ENCODE results near the gene PRRG2. TPM values are rescaled to one million over a fixed set of nuclear protein-coding genes. Genes with fewer than 3 reads are reported as not detected.

Gene PRRG2
- 0.42 and 0.44 TPM in 2 replicates for polyA plus RNA-seq (2012; rRNA removed)
- 0.21 and 0.62 TPM in 2 replicates for polyA plus RNA-seq (2012; cell fraction: cytosol; rRNA removed)
- 0.33 and 0.42 TPM in 2 replicates for polyA plus RNA-seq (2012; cell fraction: nucleus; rRNA removed)

DNA sequence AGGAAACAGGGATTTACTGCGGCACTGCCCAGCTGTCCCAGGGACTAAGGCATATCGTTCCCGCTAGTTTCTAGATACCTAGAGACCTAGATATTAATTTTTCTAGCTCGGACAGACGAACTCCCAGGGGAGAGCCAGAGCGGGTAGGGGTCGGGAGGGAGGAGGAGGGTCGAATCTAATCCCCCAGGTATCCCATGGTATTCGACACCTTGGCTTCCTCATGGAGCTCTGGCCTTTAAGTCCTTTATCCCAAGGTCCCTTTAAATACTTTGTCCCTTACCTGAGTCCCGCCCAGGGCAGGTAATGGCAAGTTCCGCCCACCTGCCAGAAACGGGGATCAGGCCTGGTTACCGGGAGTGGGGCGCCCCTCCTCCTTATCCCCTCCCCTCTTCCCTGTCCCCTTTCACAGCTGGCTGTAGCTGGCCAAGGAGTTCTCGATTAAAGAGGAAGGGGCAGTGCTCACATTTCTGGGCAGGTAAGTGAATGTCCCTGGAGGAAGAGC lies at the start of gene PRRG2:
Gene PRRG2 (plus strand): TSS at position 310 of the 502 bp plus-strand sequence. CDS start 1,904 bp downstream, outside the sequence.
- peaks cover 3% of the 10 kb centered on the region for H3F3A ChIP-seq (replicated peaks; ENCODE audit: insufficient read depth)
- H2AFZ ChIP-seq (ENCODE audit: low read depth): peak within 1 kb of the TSS; percentile 100
- no peaks in the 10 kb centered on the region for H3K27me3 ChIP-seq (ENCODE audit: insufficient read depth)
- ChIA-PET POLR2A (interaction anchor here (0.6 to 2.5 kb wide), 5 partner anchors 9 to 95 kb away, joined by 3 to 11 read pairs (median 4); partner anchors contain the start of genes PRR12 and RRAS), CTCF (interaction anchor here (0.6 to 6.8 kb wide), 7 partner anchors 11 to 92 kb away, joined by 3 to 65 read pairs (median 3); no protein-coding TSS in a partner anchor)
- peak within 1 kb of the TSS; percentile 50 to 69 for H3K27ac ChIP-seq (ENCODE audit: low read depth in 2 of 2, low read length in 1 of 2)
- H3K4me3 ChIP-seq (ENCODE audit: low read depth in 2 of 2, low read length in 1 of 2): peak within 1 kb of the TSS; percentile 66 to 88
- no peaks in the 10 kb centered on the region for H3K9me3 ChIP-seq
- peaks cover 0 to 4% of the 10 kb centered on the region in 2 experiments for H3K36me3 ChIP-seq (replicated peaks in 1 of 2; ENCODE audit: control insufficient read depth in 1 of 2, insufficient read depth in 2 of 2, low read length in 1 of 2)
- TF ChIP-seq ELF1 (IDR thresholded peaks at IDR 0.05): no peak
- no peak for TF ChIP-seq RXRA (IDR thresholded peaks at IDR 0.05; ENCODE audit: borderline replicate concordance, low read depth)
- TF ChIP-seq CHD2 (IDR thresholded peaks at IDR 0.05; ENCODE audit: low read length, partially characterized antibody): no peak
- TF ChIP-seq POLR2AphosphoS5 (IDR thresholded peaks at IDR 0.05; ENCODE audit: low read depth, low read length): no peak
- TF ChIP-seq TAF1 (IDR thresholded peaks at IDR 0.05; ENCODE audit: borderline replicate concordance, low read depth, low read length): no peak
- no peak for TF ChIP-seq GABPA (IDR thresholded peaks at IDR 0.05; ENCODE audit: low read depth)
- no peak for TF ChIP-seq JUND (IDR thresholded peaks at IDR 0.05)
- no peak for TF ChIP-seq RFX5 (IDR thresholded peaks at IDR 0.05; ENCODE audit: low read length)
- TF ChIP-seq TCF12 (IDR thresholded peaks at IDR 0.05): no peak
- no peak for TF ChIP-seq NRF1 (IDR thresholded peaks at IDR 0.05; ENCODE audit: low read depth, low read length)
- no peak for TF ChIP-seq FOXM1 (IDR thresholded peaks at IDR 0.05; ENCODE audit: low read depth)
- TF ChIP-seq, protein P1, sequence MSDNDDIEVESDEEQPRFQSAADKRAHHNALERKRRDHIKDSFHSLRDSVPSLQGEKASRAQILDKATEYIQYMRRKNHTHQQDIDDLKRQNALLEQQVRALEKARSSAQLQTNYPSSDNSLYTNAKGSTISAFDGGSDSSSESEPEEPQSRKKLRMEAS (IDR thresholded peaks at IDR 0.05; ENCODE audit: low read depth): no peak
- DNase-seq: no peak
- peak within 1 kb of the TSS; percentile 83 for H3K9ac ChIP-seq
- H4K20me1 ChIP-seq (ENCODE audit: insufficient read depth): no peaks in the 10 kb centered on the region; the same call in 1 of the 2 replicates
- H3K9me2 ChIP-seq: no peaks in the 10 kb centered on the region
- peaks cover 0 to 13% of the 10 kb centered on the region in 2 experiments; a peak in 2 of 4 replicates for H3K4me1 ChIP-seq (ENCODE audit: control insufficient read depth in 1 of 2, insufficient read depth in 2 of 2, low read depth in 1 of 2, low read length in 1 of 2)
- peak within 1 kb of the TSS; percentile 74 for H3K4me2 ChIP-seq
- peaks cover 42% of the 10 kb centered on the region for H3K79me2 ChIP-seq (ENCODE audit: insufficient read depth)
- WGBS (ENCODE audit: low lambda C conversion rate): 41% methylated on average over 15 of the region's 15 CpGs

DNA sequence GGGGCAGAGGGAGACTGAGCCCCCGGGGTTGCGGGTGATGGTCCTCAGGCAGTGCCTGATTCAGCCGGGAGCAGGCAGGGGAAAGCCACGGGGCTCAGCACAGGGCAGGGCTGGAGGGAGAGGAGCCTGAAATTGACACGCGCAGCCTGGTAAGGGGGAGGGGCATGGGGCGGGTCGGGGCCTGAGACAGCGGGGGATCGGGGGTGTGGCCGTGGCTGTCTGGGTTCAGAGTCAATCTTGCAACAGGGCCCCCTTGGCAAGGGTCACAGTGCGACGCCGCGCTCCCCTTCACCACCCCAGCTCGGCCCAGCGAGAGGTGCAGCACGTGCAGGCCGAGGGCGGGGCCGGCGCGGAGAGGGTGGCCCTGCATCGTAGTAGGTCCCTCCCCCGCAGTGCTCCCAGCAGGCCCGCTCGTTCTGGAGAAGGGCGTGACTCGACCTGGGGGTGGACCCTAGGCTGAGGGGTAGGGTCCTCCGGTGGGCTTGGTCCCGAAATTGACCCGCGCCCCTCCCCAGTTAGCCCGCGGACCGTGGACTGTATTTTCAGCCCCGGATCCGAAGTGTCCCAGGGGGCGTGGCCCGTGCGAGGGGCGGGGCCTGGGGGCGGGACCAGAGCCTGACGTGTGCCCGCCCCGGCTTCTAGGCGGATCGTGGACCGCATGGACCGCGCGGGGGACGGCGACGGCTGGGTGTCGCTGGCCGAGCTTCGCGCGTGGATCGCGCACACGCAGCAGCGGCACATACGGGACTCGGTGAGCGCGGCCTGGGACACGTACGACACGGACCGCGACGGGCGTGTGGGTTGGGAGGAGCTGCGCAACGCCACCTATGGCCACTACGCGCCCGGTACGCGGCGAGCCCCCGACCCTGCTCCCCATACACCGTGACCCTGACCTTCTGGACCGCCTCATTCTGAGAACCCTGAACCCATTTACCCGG lies 47.3 kb upstream of the PRRG2 start:
- TF ChIP-seq, protein P2, sequence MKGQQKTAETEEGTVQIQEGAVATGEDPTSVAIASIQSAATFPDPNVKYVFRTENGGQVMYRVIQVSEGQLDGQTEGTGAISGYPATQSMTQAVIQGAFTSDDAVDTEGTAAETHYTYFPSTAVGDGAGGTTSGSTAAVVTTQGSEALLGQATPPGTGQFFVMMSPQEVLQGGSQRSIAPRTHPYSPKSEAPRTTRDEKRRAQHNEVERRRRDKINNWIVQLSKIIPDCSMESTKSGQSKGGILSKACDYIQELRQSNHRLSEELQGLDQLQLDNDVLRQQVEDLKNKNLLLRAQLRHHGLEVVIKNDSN (IDR thresholded peaks at IDR 0.05; ENCODE audit: borderline replicate concordance, low read depth): peak; percentile 59; the same call in 1 of the 2 replicates
- TF ChIP-seq SMC3 (IDR thresholded peaks at IDR 0.05; ENCODE audit: low read depth, low read length) (no peak), MXI1 (IDR thresholded peaks at IDR 0.05; ENCODE audit: low read depth, low read length) (peak; percentile 88), RXRA (IDR thresholded peaks at IDR 0.05; ENCODE audit: borderline replicate concordance, low read depth) (no peak), SIN3A (IDR thresholded peaks at IDR 0.05; ENCODE audit: borderline replicate concordance, low read depth, low read length) (peak; percentile 18; the same call in 1 of the 2 replicates)
- TF ChIP-seq, protein P1 (IDR thresholded peaks at IDR 0.05; ENCODE audit: low read depth): peak; percentile 85
- TF ChIP-seq, protein P3, sequence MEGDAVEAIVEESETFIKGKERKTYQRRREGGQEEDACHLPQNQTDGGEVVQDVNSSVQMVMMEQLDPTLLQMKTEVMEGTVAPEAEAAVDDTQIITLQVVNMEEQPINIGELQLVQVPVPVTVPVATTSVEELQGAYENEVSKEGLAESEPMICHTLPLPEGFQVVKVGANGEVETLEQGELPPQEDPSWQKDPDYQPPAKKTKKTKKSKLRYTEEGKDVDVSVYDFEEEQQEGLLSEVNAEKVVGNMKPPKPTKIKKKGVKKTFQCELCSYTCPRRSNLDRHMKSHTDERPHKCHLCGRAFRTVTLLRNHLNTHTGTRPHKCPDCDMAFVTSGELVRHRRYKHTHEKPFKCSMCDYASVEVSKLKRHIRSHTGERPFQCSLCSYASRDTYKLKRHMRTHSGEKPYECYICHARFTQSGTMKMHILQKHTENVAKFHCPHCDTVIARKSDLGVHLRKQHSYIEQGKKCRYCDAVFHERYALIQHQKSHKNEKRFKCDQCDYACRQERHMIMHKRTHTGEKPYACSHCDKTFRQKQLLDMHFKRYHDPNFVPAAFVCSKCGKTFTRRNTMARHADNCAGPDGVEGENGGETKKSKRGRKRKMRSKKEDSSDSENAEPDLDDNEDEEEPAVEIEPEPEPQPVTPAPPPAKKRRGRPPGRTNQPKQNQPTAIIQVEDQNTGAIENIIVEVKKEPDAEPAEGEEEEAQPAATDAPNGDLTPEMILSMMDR (IDR thresholded peaks at IDR 0.05): peak; percentile 55
- Histone ChIP-seq H4K20me1 (ENCODE audit: insufficient read depth) (no peaks in the 10 kb centered on the region), H3K9me2 (no peaks in the 10 kb centered on the region), H3K4me1 (ENCODE audit: control insufficient read depth in 1 of 2, insufficient read depth in 2 of 2, low read depth in 1 of 2, low read length in 1 of 2) (peaks cover 0 to 3% of the 10 kb centered on the region in 2 experiments; a peak in 1 of 4 replicates), H3K79me2 (ENCODE audit: insufficient read depth) (no peaks in the 10 kb centered on the region), H3K27ac (ENCODE audit: low read depth in 2 of 2, low read length in 1 of 2) (no peak overlapping the region), H3K9me3 (no peaks in the 10 kb centered on the region), H3K4me3 (ENCODE audit: low read depth in 2 of 2, low read length in 1 of 2) (peak overlapping the region; percentile 51 to 71), H3K36me3 (replicated peaks in 1 of 2; ENCODE audit: control insufficient read depth in 1 of 2, insufficient read depth in 2 of 2, low read length in 1 of 2) (no peaks in the 10 kb centered on the region), H3K4me2 (peak overlapping the region; percentile 92), H2AFZ (ENCODE audit: low read depth) (peak overlapping the region; percentile 76; the same call in 1 of the 2 replicates), H3K9ac (peak overlapping the region; percentile 39; the same call in 1 of the 2 replicates), H3K27me3 (ENCODE audit: insufficient read depth) (no peaks in the 10 kb centered on the region), H3F3A (replicated peaks; ENCODE audit: insufficient read depth) (peaks cover 7% of the 10 kb centered on the region)
- DNase-seq: peak; percentile 93
- POLR2A ChIA-PET: interaction anchor here (0.7 kb wide), 1 partner anchor 38 kb away, joined by 3 read pairs; the partner anchor contains the start of gene RPS11
- WGBS (ENCODE audit: low lambda C conversion rate): 5% methylated on average over 25 of the region's 87 CpGs
- CTCF ChIA-PET: interaction anchor here (0.6 to 6.3 kb wide), 14 partner anchors 11 to 918 kb away, joined by 3 to 55 read pairs (median 4); no protein-coding TSS in a partner anchor

Data from SK-N-SH (cell line).